ENCODE results near the gene ANG.

ANG gene

DNA sequence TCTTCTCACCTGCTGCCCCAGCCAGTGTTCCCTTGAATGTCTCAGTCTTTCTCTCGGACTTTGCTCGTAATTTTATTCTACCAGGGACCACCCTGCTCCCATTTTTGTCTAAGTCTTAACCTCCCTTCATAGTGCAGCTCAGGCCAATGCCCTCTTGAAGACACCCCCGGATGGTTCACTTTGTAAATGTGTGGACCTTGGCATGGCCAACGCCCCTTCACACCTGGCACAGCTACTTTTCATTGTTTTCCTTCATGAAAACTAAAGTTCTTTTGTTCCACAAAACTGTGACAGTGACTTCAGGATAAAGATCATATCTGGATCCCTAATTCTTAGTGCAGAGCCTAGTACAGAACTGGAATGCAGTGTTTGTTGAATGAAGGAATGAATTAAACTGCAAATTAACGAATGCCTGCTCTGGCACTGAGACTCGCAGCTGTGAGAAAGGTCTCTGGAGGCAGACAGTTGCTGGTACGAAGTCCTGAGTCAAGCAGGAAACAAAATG lies 7.7 kb upstream of the ANG start:
- Mint-ChIP-seq H3K9me3 (no peaks in the 10 kb centered on the region), H3K27ac (no peak overlapping the region), H3K36me3 (ENCODE audit: low read depth) (no peaks in the 10 kb centered on the region), H3K4me3 (no peak overlapping the region), H3K27me3 (ENCODE audit: low read depth) (peaks cover 14% of the 10 kb centered on the region), H3K4me1 (peaks cover 14% of the 10 kb centered on the region)
- TF ChIP-seq, protein P1, sequence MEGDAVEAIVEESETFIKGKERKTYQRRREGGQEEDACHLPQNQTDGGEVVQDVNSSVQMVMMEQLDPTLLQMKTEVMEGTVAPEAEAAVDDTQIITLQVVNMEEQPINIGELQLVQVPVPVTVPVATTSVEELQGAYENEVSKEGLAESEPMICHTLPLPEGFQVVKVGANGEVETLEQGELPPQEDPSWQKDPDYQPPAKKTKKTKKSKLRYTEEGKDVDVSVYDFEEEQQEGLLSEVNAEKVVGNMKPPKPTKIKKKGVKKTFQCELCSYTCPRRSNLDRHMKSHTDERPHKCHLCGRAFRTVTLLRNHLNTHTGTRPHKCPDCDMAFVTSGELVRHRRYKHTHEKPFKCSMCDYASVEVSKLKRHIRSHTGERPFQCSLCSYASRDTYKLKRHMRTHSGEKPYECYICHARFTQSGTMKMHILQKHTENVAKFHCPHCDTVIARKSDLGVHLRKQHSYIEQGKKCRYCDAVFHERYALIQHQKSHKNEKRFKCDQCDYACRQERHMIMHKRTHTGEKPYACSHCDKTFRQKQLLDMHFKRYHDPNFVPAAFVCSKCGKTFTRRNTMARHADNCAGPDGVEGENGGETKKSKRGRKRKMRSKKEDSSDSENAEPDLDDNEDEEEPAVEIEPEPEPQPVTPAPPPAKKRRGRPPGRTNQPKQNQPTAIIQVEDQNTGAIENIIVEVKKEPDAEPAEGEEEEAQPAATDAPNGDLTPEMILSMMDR (IDR thresholded peaks at IDR 0.05; ENCODE audit: unreplicated experiment in 3 of 3): no peak

- Mint-ChIP-seq H3K4me1 (peaks cover 14% of the 10 kb centered on the region), H3K27me3 (ENCODE audit: low read depth) (peaks cover 8% of the 10 kb centered on the region), H3K9me3 (no peaks in the 10 kb centered on the region), H3K27ac (no peak overlapping the region), H3K36me3 (ENCODE audit: low read depth) (no peaks in the 10 kb centered on the region), H3K4me3 (no peak overlapping the region)
- TF ChIP-seq, protein P1 (IDR thresholded peaks at IDR 0.05; ENCODE audit: unreplicated experiment in 3 of 3): no peak
Measured at GRCh38 chr14:20681348-20682126, 7.0 kb upstream of the ANG start.

- no peak overlapping the region for H3K27ac Mint-ChIP-seq
- peaks cover 14% of the 10 kb centered on the region for H3K4me1 Mint-ChIP-seq
- no peaks in the 10 kb centered on the region for H3K9me3 Mint-ChIP-seq
- H3K27me3 Mint-ChIP-seq (ENCODE audit: low read depth): peaks cover 3% of the 10 kb centered on the region
- H3K4me3 Mint-ChIP-seq: no peak overlapping the region
- TF ChIP-seq, protein P1 (IDR thresholded peaks at IDR 0.05; ENCODE audit: unreplicated experiment in 3 of 3): no peak
- H3K36me3 Mint-ChIP-seq (ENCODE audit: low read depth): no peaks in the 10 kb centered on the region
Measured at GRCh38 chr14:20682127-20682434, 6.5 kb upstream of the ANG start.

DNA sequence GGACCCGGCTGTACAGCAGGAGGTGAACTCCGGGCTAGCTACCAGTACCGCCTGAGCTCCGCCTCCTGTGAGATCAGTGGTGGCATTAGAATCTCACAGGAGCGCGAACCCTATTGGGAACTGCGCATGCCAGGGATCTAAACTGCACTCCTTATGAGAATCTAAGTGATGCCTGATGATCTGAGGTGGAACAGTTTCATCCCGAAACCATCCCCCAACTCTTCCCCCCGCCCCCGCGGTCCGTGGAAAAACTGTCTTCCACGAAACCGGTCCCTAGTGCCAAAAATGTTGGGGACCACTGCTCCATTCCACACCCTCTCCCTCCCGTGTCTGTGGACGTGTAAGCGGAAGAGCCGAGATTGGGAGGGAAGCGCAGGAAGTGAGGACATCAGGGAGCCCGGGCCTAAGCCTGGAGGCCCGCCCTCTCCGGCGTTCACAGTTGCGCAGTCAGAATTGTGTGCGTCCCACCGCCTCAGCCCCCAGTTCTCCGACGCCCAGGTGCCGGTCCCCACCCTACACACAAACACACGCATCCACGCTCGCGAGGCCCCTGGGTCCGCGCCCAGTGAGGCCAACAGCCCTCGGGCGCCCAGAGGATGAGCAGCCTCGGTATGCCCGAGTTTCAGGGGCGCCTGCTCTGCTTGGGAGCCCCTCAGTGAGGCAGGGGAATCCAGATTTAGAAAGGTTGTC lies 6.0 kb upstream of the ANG start:
- TF ChIP-seq, protein P1 (IDR thresholded peaks at IDR 0.05; ENCODE audit: unreplicated experiment in 3 of 3): peak in 1 of 3 experiments; percentile 7
- Mint-ChIP-seq H3K36me3 (ENCODE audit: low read depth) (no peaks in the 10 kb centered on the region), H3K4me1 (peaks cover 14% of the 10 kb centered on the region), H3K9me3 (no peaks in the 10 kb centered on the region), H3K27ac (no peak overlapping the region), H3K4me3 (no peak overlapping the region), H3K27me3 (ENCODE audit: low read depth) (peaks cover 3% of the 10 kb centered on the region)

- Mint-ChIP-seq H3K4me3 (no peak overlapping the region), H3K36me3 (ENCODE audit: low read depth) (no peaks in the 10 kb centered on the region), H3K27ac (no peak overlapping the region), H3K4me1 (peaks cover 14% of the 10 kb centered on the region), H3K9me3 (no peaks in the 10 kb centered on the region), H3K27me3 (ENCODE audit: low read depth) (peaks cover 3% of the 10 kb centered on the region)
- TF ChIP-seq, protein P1 (IDR thresholded peaks at IDR 0.05; ENCODE audit: unreplicated experiment in 3 of 3): no peak
Measured at GRCh38 chr14:20683125-20683890, 5.3 kb upstream of the ANG start.
